Osteoblast (primary cell): ENCODE results near the gene GPR132. TPM values are rescaled to one million over a fixed set of nuclear protein-coding genes. Genes with fewer than 3 reads are reported as not detected.
A peak's percentile ranks its signal among the peaks of the same experiment; 100 is the strongest.

Source experiments
- DNase-seq: peaks from one replicate; pipeline ENCODE4 v3.0.0; 2011; ENCODE audit warnings: low spot score, mixed read lengths; ENCODE audit not compliant: insufficient read length; ENCODE audit errors: missing footprints
- H2AFZ ChIP-seq: 2 replicates; pipeline ENCODE4 v1.6.0; 2011; ENCODE audit warnings: mild to moderate bottlenecking, low read length
- H3K27ac ChIP-seq: 2 replicates; pipeline ENCODE4 v1.5.1; 2011; ENCODE audit warnings: mild to moderate bottlenecking, low read depth, low read length, moderate library complexity
- H3K27me3 ChIP-seq: 2 replicates; pipeline ENCODE4 v1.6.0; 2012; ENCODE audit warnings: mild to moderate bottlenecking, control low read depth, inconsistent platforms, low read length, moderate library complexity; ENCODE audit not compliant: insufficient read depth
- H3K36me3 ChIP-seq: 2 replicates; pipeline ENCODE4 v1.5.1; 2011; ENCODE audit warnings: mild to moderate bottlenecking, low read length, control low read depth, moderate library complexity; ENCODE audit not compliant: insufficient read depth
- H3K4me1 ChIP-seq: 2 replicates; pipeline ENCODE4 v1.5.1; 2011; ENCODE audit warnings: mild to moderate bottlenecking, low read length, control low read depth, moderate library complexity; ENCODE audit not compliant: insufficient read depth
- H3K4me2 ChIP-seq: 2 replicates; pipeline ENCODE4 v1.6.0; 2011; ENCODE audit warnings: mild to moderate bottlenecking, low read length; ENCODE audit not compliant: insufficient read depth
- H3K4me3 ChIP-seq: fragments of 200-600 bp; sonication (generic); 3 replicates; pipeline ENCODE4 v1.5.1; 2012; ENCODE audit warnings: mild to moderate bottlenecking, low read length, inconsistent platforms; ENCODE audit not compliant: insufficient read depth
- H3K79me2 ChIP-seq: 2 replicates; pipeline ENCODE4 v1.6.0; 2012; ENCODE audit warnings: mild to moderate bottlenecking, low read length, control low read depth, inconsistent platforms; ENCODE audit not compliant: insufficient read depth
- H3K9me3 ChIP-seq: 2 replicates; pipeline ENCODE4 v1.5.1; 2011; ENCODE audit warnings: low read depth, low read length, control low read depth
- H4K20me1 ChIP-seq: 2 replicates; pipeline ENCODE4 v1.6.0; 2012; ENCODE audit warnings: mild to moderate bottlenecking, low read length, control low read depth; ENCODE audit not compliant: insufficient read depth
- CTCF ChIP-seq: IDR thresholded peaks from 2 replicates; pipeline ENCODE4 v1.5.1; 2011; ENCODE audit warnings: mild to moderate bottlenecking, low read depth, low read length, moderate library complexity; ENCODE audit errors: extremely low read depth
- total RNA-seq: library from RNA; depleted of rRNA; stranded (reverse); fragments of >200 nt; gene quantifications from 2 replicates; pipeline ENCODE4 v1.2.3, GENCODE V29; 2012

Gene GPR132
- total RNA-seq, 1 donor = under 0.01 TPM

GRCh38 chr14:105067969-105068301 lies 2.7 kb upstream of the GPR132 start:
- no peak for DNase-seq
- H3K27me3 ChIP-seq = peaks cover under 1% of the 10 kb centered on the region
- H2AFZ ChIP-seq = no peak overlapping the region
- no peaks in the 10 kb centered on the region for H4K20me1 ChIP-seq
- TF ChIP-seq CTCF = no peak
- H3K79me2 ChIP-seq = no peaks in the 10 kb centered on the region
- H3K4me2 ChIP-seq = no peak overlapping the region
- no peak overlapping the region for H3K4me3 ChIP-seq
- no peak overlapping the region for H3K27ac ChIP-seq
- no peaks in the 10 kb centered on the region for H3K36me3 ChIP-seq
- H3K4me1 ChIP-seq = peaks cover 6% of the 10 kb centered on the region
- H3K9me3 ChIP-seq = no peaks in the 10 kb centered on the region

GRCh38 chr14:105067140-105067968 lies 2.1 kb upstream of the GPR132 start:
- DNase-seq = peak; percentile 91
- H3K27me3 ChIP-seq = no peaks in the 10 kb centered on the region
- peaks cover 6% of the 10 kb centered on the region for H3K4me1 ChIP-seq
- no peak overlapping the region for H3K4me3 ChIP-seq
- H3K4me2 ChIP-seq = no peak overlapping the region
- H3K79me2 ChIP-seq = no peaks in the 10 kb centered on the region
- H2AFZ ChIP-seq = no peak overlapping the region
- no peak overlapping the region for H3K27ac ChIP-seq
- TF ChIP-seq CTCF = no peak
- no peaks in the 10 kb centered on the region for H3K9me3 ChIP-seq
- no peaks in the 10 kb centered on the region for H3K36me3 ChIP-seq
- no peaks in the 10 kb centered on the region for H4K20me1 ChIP-seq

GRCh38 chr14:105066240-105067071 lies 1.2 kb upstream of the GPR132 start:
- no peaks in the 10 kb centered on the region for H3K79me2 ChIP-seq
- no peak overlapping the region for H2AFZ ChIP-seq
- no peak overlapping the region for H3K27ac ChIP-seq
- peak; percentile 86 for DNase-seq
- H3K4me2 ChIP-seq = no peak overlapping the region
- H3K36me3 ChIP-seq = no peaks in the 10 kb centered on the region
- no peak for TF ChIP-seq CTCF
- no peaks in the 10 kb centered on the region for H4K20me1 ChIP-seq
- H3K9me3 ChIP-seq = no peaks in the 10 kb centered on the region
- H3K4me3 ChIP-seq = no peak overlapping the region
- H3K4me1 ChIP-seq = peaks cover 6% of the 10 kb centered on the region
- no peaks in the 10 kb centered on the region for H3K27me3 ChIP-seq

GRCh38 chr14:105064721-105065143 lies 498 bp downstream of the GPR132 start:
- Histone ChIP-seq H3K27ac (no peak overlapping the region), H3K36me3 (no peaks in the 10 kb centered on the region), H3K79me2 (no peaks in the 10 kb centered on the region), H3K4me1 (peaks cover 6% of the 10 kb centered on the region), H4K20me1 (no peaks in the 10 kb centered on the region), H3K4me2 (no peak overlapping the region), H2AFZ (no peak overlapping the region), H3K9me3 (no peaks in the 10 kb centered on the region), H3K27me3 (no peaks in the 10 kb centered on the region), H3K4me3 (no peak overlapping the region)
- no peak for TF ChIP-seq CTCF
- peak; percentile 93 for DNase-seq
